Sciatic nerve (tissue), 1 donor: Measurements from ENCODE around the gene BOLL. TPM values are rescaled to one million over a fixed set of nuclear protein-coding genes. Genes with fewer than 3 reads are reported as not detected.

Source experiments
- total RNA-seq: library from RNA; stranded (reverse); fragmentation: NEBNext Ultra II Directional; extraction: Animal tissue kit (Norgen Biotek cat#: 25700); gene quantifications from one replicate; pipeline ENCODE4 v1.2.1, GENCODE V29; 2021
- donor health status: DM: no; HTN: no; CAD: no.

BOLL gene
- total RNA-seq, 1 donor from 2014 or later: not detected

Other genes starting within 250 kb of the BOLL start
- 47.7 TPM for gene RFTN2, start 109.7 kb downstream of the BOLL start, total RNA-seq
- 3.1 TPM for gene MARS2, start 80.0 kb downstream of the BOLL start, total RNA-seq
- gene PLCL1, start 19.3 kb upstream of the BOLL start, total RNA-seq: 6.7 TPM